ENCODE measurements around the gene ZSWIM9. TPM values are rescaled to one million over a fixed set of nuclear protein-coding genes. Genes with fewer than 3 reads are reported as not detected.

Gene ZSWIM9
- total and polyA plus RNA-seq, 8 donors = 6.5 to 11.4 (median 9.5) TPM

DNA sequence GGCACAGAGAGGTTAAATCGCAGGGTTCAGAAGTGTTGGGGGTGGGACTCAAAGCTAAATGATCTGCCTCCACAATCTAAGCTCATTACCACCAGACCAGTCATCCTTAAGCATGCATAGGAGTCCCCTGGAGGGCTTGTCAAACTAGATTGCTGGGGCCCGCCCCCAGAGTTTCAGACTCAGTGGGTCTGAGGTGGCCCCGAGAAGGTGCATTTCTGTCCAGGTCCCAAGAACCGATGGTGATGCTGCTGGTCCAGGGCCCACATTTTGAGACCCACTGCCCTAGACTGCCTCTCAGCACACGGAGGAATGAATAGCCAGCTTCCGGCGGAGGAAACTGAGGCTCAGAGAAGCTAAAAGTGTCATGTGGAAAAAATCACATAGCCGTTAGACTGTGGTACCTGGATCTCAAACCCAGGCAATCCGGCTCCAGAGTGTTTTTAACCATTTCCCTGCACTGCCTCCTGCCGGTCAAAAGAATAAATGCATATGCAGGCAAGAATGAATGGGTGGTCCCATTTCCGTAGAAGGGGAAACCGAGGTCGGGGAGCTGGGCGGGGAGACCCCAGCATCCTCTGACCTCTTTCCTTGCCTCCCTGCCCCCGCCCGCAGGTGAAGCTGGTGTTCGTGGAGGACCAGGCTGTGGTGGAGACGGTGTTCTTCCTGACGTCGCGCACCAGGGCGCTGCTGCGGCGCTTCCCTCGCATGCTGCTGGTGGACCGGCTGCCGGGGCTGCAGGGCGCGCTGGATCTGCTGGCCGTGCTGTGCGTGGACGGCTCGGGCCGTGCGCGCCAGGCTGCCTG lies 23.8 kb downstream of the ZSWIM9 start:
- H3K27ac ChIP-seq = no peak overlapping the region
- ATAC-seq (no peak), DNase-seq (no peak)
- intact Hi-C loops (cut with DNase I) = no loop called here
- peaks cover 0 to 23% of the 10 kb centered on the region in 2 donors for H3K27me3 ChIP-seq
- no peaks in the 10 kb centered on the region for H3K9me3 ChIP-seq
- TF ChIP-seq, protein P1, sequence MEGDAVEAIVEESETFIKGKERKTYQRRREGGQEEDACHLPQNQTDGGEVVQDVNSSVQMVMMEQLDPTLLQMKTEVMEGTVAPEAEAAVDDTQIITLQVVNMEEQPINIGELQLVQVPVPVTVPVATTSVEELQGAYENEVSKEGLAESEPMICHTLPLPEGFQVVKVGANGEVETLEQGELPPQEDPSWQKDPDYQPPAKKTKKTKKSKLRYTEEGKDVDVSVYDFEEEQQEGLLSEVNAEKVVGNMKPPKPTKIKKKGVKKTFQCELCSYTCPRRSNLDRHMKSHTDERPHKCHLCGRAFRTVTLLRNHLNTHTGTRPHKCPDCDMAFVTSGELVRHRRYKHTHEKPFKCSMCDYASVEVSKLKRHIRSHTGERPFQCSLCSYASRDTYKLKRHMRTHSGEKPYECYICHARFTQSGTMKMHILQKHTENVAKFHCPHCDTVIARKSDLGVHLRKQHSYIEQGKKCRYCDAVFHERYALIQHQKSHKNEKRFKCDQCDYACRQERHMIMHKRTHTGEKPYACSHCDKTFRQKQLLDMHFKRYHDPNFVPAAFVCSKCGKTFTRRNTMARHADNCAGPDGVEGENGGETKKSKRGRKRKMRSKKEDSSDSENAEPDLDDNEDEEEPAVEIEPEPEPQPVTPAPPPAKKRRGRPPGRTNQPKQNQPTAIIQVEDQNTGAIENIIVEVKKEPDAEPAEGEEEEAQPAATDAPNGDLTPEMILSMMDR (IDR thresholded peaks at IDR 0.05) = peak; percentile 17 to 26
- H3K36me3 ChIP-seq = peaks cover 0 to 5% of the 10 kb centered on the region in 2 donors
- H3K4me3 ChIP-seq = no peak overlapping the region
- peaks cover 0 to 9% of the 10 kb centered on the region in 2 donors for H3K4me1 ChIP-seq

DNA sequence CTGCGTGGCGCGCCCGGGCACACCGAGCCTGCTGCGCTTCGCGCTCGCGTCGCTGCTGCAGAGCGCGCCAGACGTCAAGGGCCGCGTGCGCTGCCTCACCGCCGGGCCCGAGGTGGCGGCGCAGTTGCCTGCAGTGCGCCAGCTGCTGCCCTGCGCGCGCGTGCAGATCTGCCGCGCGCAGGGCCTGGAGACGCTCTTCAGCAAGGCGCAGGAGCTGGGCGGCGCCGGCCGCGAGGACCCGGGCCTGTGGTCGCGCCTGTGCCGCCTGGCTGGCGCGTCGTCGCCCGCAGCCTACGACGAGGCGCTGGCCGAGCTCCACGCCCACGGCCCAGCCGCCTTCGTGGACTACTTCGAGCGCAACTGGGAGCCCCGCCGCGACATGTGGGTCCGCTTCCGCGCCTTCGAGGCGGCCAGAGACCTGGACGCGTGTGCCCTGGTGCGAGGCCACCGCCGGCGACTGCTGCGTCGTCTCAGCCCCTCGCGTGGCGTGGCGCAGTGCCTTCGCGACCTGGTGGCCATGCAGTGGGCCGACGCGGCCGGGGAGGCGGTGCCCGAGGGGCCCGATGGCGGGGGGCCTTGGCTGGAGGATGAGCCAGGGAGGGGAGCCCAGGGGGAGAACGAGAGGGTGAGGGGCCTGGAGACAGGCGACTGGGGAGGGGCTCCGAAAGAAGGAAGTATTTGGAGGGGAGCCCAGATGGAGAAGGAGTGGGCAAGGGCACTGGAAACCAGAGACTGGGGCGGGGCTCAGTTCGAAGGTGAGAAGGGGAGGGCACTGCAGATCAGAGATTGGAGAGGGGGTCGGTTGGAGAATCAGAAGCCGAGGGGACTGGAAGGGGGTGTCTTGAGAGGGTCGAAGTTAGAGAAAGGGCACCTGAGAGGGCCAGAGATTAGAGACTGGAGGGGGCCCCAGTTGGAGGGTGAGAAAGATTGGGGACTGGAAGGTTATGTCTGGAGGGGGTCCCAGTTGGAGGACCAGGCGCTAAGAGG lies 24.7 kb downstream of the ZSWIM9 start:
- no peak for ATAC-seq
- Histone ChIP-seq H3K36me3 (peaks cover 0 to 5% of the 10 kb centered on the region in 2 donors), H3K9me3 (no peaks in the 10 kb centered on the region), H3K27ac (no peak overlapping the region), H3K4me3 (no peak overlapping the region), H3K4me1 (peaks cover 0 to 9% of the 10 kb centered on the region in 2 donors), H3K27me3 (peaks cover 0 to 23% of the 10 kb centered on the region in 2 donors)
- DNase-seq = no peak
- intact Hi-C loops (cut with DNase I) = no loop called here
- TF ChIP-seq, protein P1 (IDR thresholded peaks at IDR 0.05) = no peak

DNA sequence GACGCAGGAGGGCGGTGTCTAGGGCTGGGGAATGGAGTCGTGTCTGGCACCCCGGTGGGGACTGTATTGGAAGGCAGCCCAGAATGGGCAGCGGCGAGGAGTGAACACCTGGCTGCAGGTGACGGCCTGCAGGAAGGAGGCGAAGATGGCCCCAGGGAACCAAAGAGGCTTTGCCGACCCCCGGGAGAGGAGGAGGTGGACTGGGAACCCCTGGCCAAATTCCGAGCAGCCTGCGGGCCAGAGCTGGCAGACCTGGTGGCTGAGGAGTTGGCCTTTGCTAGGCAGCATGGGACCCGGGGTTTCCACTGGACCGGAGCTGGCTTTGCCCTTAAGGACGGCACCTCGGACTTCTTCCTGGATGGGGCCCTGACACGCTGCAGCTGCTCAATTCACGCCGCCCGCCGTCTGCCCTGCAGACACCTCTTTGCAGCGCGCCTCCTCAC lies 25.9 kb downstream of the ZSWIM9 start:
- Histone ChIP-seq H3K27ac (no peak overlapping the region), H3K36me3 (no peaks in the 10 kb centered on the region), H3K4me1 (peaks cover 0 to 9% of the 10 kb centered on the region in 2 donors), H3K9me3 (no peaks in the 10 kb centered on the region), H3K27me3 (peaks cover 0 to 23% of the 10 kb centered on the region in 2 donors), H3K4me3 (no peak overlapping the region)
- TF ChIP-seq, protein P1 (IDR thresholded peaks at IDR 0.05) = no peak
- DNase-seq (no peak), ATAC-seq (peak; percentile 24)
- intact Hi-C loops (cut with DNase I) = no loop called here

DNA sequence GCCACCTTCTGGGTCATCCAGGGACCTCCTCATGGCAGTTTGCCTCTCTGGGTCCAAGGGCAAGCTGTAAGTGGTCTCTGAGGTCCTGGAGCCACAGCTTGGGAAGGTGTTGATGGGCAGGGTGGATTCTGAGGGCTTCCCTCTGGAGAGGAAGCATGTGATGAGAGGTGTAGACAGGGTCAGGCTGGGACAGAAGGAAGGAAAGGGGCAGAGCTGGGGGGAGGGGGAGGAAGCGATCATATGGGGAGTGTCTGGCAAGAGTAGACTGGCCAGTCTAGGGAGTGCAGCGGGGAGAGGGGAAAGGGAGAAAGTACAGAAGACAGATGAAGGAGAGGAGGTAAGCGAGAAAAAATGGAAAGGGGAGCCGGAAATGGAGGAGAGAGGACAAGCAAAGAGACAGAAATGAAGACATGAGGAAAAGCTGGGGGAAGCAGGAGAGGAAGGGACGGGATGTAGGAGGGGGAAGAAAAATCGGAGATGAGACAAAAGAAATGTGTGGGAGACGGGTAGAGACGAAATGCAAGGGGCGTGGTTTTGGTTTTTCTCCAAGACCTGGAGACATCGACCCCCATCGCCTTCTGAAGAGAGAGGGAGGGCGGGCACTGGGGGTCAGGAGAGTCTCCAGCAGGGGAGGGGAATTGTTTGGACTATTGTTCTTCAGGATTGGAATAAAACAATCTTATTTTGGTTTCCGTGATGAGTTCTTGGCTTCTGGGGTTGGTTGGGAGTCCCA lies 26.6 kb downstream of the ZSWIM9 start:
- Histone ChIP-seq H3K27me3 (peaks cover 0 to 23% of the 10 kb centered on the region in 2 donors), H3K27ac (no peak overlapping the region), H3K36me3 (no peaks in the 10 kb centered on the region), H3K4me1 (peaks cover 0 to 9% of the 10 kb centered on the region in 2 donors), H3K9me3 (no peaks in the 10 kb centered on the region), H3K4me3 (no peak overlapping the region)
- TF ChIP-seq, protein P1 (IDR thresholded peaks at IDR 0.05) = no peak
- intact Hi-C loops (cut with DNase I) = no loop called here
- ATAC-seq (peak; percentile 22), DNase-seq (no peak)
